Thymus (tissue), 11 donors: Measurements from ENCODE around the gene ZNF773. TPM values are rescaled to one million over a fixed set of nuclear protein-coding genes. Genes with fewer than 3 reads are reported as not detected.
"Not testable (repeated sequence)": the region's sequence is repeated elsewhere in the genome, so short reads cannot be mapped to it uniquely, and the experiment has no call there.

Experiments used
- DNase-seq, 9 donors: peaks; one replicate each; pipeline ENCODE4 v3.0.0-alpha.2; 2013; ENCODE audit warnings: low spot score in 9 of 9, low read depth in 6 of 9, missing footprints in 1 of 9
- H3K27ac ChIP-seq, 2 donors: one replicate each; pipeline ENCODE4 v1.5.1; 2013; ENCODE audit warnings: control low read depth in 1 of 2, low read depth in 1 of 2, low read length in 1 of 2, mild to moderate bottlenecking in 1 of 2, moderate library complexity in 1 of 2
- H3K27me3 ChIP-seq, 2 donors: one replicate each; pipeline ENCODE4 v1.5.1; 2013; ENCODE audit warnings: low read length in 1 of 2; ENCODE audit not compliant: control insufficient read depth in 2 of 2, insufficient read depth in 1 of 2
- H3K36me3 ChIP-seq, 2 donors: one replicate each; pipeline ENCODE4 v1.5.1; 2013; ENCODE audit warnings: low read length in 1 of 2, mild to moderate bottlenecking in 1 of 2, moderate library complexity in 1 of 2; ENCODE audit not compliant: control insufficient read depth in 2 of 2, insufficient read depth in 2 of 2
- H3K4me1 ChIP-seq, 2 donors: one replicate each; pipeline ENCODE4 v1.5.1; 2013; ENCODE audit warnings: low read length in 2 of 2; ENCODE audit not compliant: control insufficient read depth in 2 of 2, insufficient read depth in 2 of 2
- H3K4me3 ChIP-seq, 2 donors: one replicate each; pipeline ENCODE4 v1.5.1; 2013; ENCODE audit warnings: low read length in 2 of 2, control low read depth in 1 of 2, mild to moderate bottlenecking in 1 of 2
- H3K9me3 ChIP-seq, 2 donors: one replicate each; pipeline ENCODE4 v1.5.1; 2013; ENCODE audit warnings: low read length in 1 of 2, mild to moderate bottlenecking in 1 of 2; ENCODE audit not compliant: control insufficient read depth in 2 of 2, insufficient read depth in 1 of 2
- WGBS: extraction: QIAGEN DNeasy Blood & Tissue Kit; methylation state at CpG from one replicate; pipeline ENCODE4 v1.1.7; 2013; 5-methylcytosine and 5-hydroxymethylcytosine counted together
- polyA plus RNA-seq: library from polyadenylated mRNA; stranded (reverse); fragments of 200-250 nt; gene quantifications from one replicate; pipeline ENCODE4 v1.2.3, GENCODE V29; 2013
- total RNA-seq: library from RNA; stranded (reverse); fragments of 120-200 nt; gene quantifications from one replicate; pipeline ENCODE4 v1.2.4, GENCODE V29; 2013
- donor health status: healthy.

Gene ZNF773
- total and polyA plus RNA-seq, 2 donors, result 7.0 to 9.6 TPM

- WGBS, result no CpG with 5 or more reads among the region's 1 CpG
- not testable (repeated sequence) for H3K27ac ChIP-seq, DNase-seq, H3K9me3 ChIP-seq, H3K4me1 ChIP-seq, H3K4me3 ChIP-seq, H3K27me3 ChIP-seq
- peaks cover 15 to 27% of the 10 kb centered on the region in 2 donors for H3K36me3 ChIP-seq
Observed at GRCh38 chr19:57488299-57488644, 11.5 kb upstream of the ZNF773 start.

DNA sequence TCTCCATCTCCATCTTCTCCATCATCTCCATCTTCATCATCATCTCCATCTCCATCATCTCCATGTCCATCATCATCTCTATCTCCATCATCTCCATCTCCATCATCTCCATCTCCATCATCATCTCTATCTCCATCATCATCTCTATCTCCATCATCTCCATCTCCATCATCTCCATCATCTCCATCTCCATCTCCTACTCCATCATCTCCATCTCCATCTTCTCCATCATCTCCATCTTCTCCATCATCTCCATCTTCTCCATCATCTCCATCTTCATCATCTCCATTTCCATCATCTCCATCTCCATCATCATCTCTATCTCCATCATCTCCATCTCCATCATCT, 432 bp upstream of the ZNF773 start:
- not testable (repeated sequence) for H3K27ac ChIP-seq, H3K4me3 ChIP-seq, H3K36me3 ChIP-seq, DNase-seq, H3K4me1 ChIP-seq, H3K27me3 ChIP-seq
- H3K9me3 ChIP-seq, result peaks cover 1 to 25% of the 10 kb centered on the region in 2 donors

- DNase-seq, H3K27ac ChIP-seq, H3K4me1 ChIP-seq, H3K27me3 ChIP-seq: not testable (repeated sequence)
- peak overlapping the region in 1 of 2 donors; percentile 28 for H3K4me3 ChIP-seq
- peaks cover 3 to 25% of the 10 kb centered on the region in 2 donors for H3K9me3 ChIP-seq
- peaks cover 13 to 18% of the 10 kb centered on the region in 2 donors for H3K36me3 ChIP-seq
- 31% methylated on average over 1 of the region's 4 CpGs for WGBS
Observed at GRCh38 chr19:57500400-57500799, 662 bp downstream of the ZNF773 start.

DNA sequence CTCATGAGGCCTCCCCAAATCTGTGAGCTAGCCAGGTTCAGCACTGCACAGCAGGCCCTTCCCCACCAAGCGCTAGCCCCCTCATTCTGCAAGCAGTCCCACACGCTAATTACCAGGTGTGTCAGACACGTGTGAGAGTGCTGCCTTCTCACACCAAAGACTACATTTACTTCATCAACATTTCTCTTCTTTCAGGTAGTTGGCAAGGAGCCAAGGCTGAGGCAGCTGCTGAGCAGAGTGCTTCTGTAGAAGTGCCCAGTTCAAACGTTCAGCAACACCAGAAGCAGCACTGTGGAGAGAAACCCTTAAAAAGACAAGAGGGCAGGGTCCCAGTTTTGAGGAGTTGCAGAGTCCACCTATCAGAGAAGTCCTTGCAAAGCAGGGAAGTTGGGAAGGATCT, 6.4 kb downstream of the ZNF773 start:
- no peak overlapping the region for H3K4me3 ChIP-seq
- H3K27ac ChIP-seq, result no peak overlapping the region
- H3K9me3 ChIP-seq, result peaks cover 14 to 33% of the 10 kb centered on the region in 2 donors
- DNase-seq, result no peak
- H3K36me3 ChIP-seq, result peaks cover 31 to 44% of the 10 kb centered on the region in 2 donors
- no peaks in the 10 kb centered on the region for H3K4me1 ChIP-seq
- no peaks in the 10 kb centered on the region for H3K27me3 ChIP-seq
- 98% methylated on average over 4 of the region's 4 CpGs for WGBS

- peaks cover 18 to 21% of the 10 kb centered on the region in 2 donors for H3K9me3 ChIP-seq
- H3K36me3 ChIP-seq, result peaks cover 9 to 30% of the 10 kb centered on the region in 2 donors
- no peak for DNase-seq
Observed at GRCh38 chr19:57511484-57511883, 11.7 kb downstream of the ZNF773 start.

GRCh38 chr19:57512845-57513244, 13.1 kb downstream of the ZNF773 start:
- Histone ChIP-seq H3K36me3 (peaks cover 0 to 22% of the 10 kb centered on the region in 2 donors), H3K27ac (no peak overlapping the region), H3K4me3 (no peak overlapping the region), H3K27me3 (no peaks in the 10 kb centered on the region), H3K4me1 (no peaks in the 10 kb centered on the region), H3K9me3 (peaks cover 15 to 21% of the 10 kb centered on the region in 2 donors)
- 98% methylated on average over 6 of the region's 6 CpGs for WGBS
- DNase-seq, result peak in 1 of 9 donors; percentile 39

More at GRCh38 chr19:57511484-57511883, 11.7 kb downstream of the ZNF773 start:
- no peak overlapping the region for H3K4me3 ChIP-seq
- no peaks in the 10 kb centered on the region for H3K27me3 ChIP-seq
- no peak overlapping the region for H3K27ac ChIP-seq
- no peaks in the 10 kb centered on the region for H3K4me1 ChIP-seq

DNA sequence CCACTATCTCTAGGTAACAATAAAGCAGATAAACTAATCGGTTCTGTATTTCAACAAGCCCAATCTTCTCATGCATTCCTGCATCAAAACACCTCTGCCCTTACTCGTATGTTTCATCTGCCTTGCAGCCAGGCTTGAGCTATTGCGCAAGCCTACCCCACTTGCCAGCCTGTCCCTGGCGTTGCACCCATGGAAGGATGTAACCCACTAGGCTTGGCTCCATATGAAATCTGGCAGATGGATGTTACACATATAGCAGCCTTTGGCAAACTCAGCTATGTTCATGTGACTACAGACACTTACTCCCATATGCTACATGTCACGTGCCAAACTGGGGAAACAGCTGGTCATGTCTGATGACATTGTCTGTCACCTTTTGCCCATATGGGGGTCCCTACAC, 15.5 kb downstream of the ZNF773 start:
- 98% methylated on average over 5 of the region's 5 CpGs for WGBS
- Histone ChIP-seq H3K9me3 (peaks cover 13 to 27% of the 10 kb centered on the region in 2 donors), H3K36me3 (peaks cover 0 to 19% of the 10 kb centered on the region in 2 donors)

DNA sequence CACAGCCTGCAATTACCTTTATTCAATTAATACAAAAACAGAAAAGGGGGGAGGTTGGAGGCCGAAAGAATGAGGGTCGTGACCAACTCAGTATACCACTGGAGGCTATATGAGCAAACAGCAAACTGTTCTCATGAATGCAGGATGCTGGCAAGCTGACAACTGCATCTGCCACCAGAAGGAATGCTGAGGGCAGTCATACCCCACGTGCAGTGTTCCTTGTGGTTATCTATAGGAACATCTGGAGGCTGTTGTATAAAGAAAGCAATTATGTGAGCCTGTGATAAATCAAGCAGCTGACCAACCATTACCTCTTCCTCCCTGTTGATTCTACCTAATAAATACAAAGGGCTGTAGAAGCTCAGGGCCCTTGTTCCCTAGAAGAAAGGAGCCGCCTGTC, 18.3 kb downstream of the ZNF773 start:
- peaks cover 6 to 16% of the 10 kb centered on the region in 2 donors for H3K9me3 ChIP-seq
- H3K36me3 ChIP-seq, result peaks cover 0 to 18% of the 10 kb centered on the region in 2 donors
- WGBS, result 90% methylated on average over 4 of the region's 4 CpGs

More for the DNA sequence above, 15.5 kb downstream of the ZNF773 start:
- Histone ChIP-seq H3K27me3 (no peaks in the 10 kb centered on the region), H3K4me3 (no peak overlapping the region), H3K27ac (no peak overlapping the region), H3K4me1 (no peaks in the 10 kb centered on the region)
- no peak for DNase-seq

DNA sequence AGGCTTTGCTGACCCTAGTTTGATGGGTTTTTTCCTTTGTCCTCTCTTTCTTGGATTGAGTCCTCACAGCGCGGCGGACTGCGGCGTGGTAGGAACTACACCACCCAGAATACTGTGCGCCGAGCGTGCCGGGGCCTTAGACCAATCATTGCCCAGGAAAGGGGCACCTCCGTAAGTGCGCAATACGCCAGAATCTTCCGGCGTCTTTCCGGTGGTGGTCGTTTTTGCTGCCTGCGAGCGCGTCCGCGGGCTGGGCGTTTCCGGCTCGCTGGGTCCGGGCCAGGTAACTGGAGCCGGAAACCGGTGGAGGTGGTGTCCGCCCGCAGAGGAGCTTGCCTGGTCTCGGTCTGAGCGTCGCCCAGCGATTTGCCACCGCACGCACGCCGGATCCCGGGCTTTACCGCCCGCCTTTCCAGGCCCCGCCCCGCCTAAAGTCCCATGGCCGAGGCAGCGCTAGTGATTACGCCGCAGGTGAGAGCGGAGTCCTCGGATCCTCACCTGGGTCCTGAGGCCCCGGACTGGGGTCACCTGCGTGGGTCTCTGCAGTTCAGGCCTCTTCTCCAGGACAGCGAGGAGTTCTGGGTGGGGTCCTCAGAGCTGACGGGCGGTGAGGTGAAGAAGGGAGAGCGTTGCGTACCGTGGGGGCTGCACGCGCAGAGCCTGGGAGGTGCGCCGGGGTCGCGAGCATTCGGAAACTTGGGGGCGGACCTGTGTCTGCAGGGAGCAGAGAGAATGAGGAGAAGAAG, 27.6 kb downstream of the ZNF773 start, which contains the start of gene ZNF549:
Gene ZNF549, plus strand, starts transcription at position 221 of the 746 bp plus-strand sequence. Its CDS starts 218 bp downstream, at position 439.
- Histone ChIP-seq H3K4me3 (peak within 1 kb of the TSS; percentile 79 to 92), H3K36me3 (peaks cover 13 to 18% of the 10 kb centered on the region in 2 donors), H3K27ac (peak within 1 kb of the TSS; percentile 75 to 89), H3K27me3 (no peaks in the 10 kb centered on the region), H3K4me1 (peaks cover 0 to 8% of the 10 kb centered on the region in 2 donors), H3K9me3 (peaks cover 0 to 10% of the 10 kb centered on the region in 2 donors)
- peak; percentile 66 to 93 (median 80) for DNase-seq
- WGBS, result under 1% methylated on average over 64 of the region's 64 CpGs

More for the DNA sequence above, 18.3 kb downstream of the ZNF773 start:
- not testable (repeated sequence) for H3K27ac ChIP-seq, DNase-seq, H3K4me3 ChIP-seq, H3K4me1 ChIP-seq, H3K27me3 ChIP-seq
